ENCODE measurements around the gene LIPC. TPM values are rescaled to one million over a fixed set of nuclear protein-coding genes. Genes with fewer than 3 reads are reported as not detected.

LIPC gene
- total RNA-seq, 2 donors from 2014 or later: not detected

DNA sequence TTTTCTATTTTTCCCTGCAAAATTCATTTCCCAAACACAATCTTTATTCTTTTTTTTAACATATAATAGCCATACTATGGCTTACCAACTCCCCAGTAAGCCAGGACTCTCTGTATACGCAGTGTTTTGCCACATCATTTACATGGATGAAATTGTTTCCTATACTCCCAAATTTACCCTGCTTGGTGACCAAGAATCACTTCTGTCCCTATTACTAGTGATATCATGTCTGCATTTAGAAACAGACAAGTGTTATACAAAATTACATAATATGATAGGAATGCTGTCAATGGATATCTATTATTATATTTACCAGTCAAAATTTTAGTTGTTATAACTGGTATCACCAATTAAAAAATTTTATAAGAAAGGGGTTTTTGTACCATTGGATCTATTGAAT, 77.8 kb downstream of the LIPC start:
- DNase-seq (ENCODE audit: low spot score) (no peak), ATAC-seq (ENCODE audit: insufficient number of reproducible peaks, low FRiP score, low read depth) (no peak)
- Histone ChIP-seq H3K4me3 (no peak overlapping the region), H3K36me3 (no peaks in the 10 kb centered on the region), H3K9me3 (no peaks in the 10 kb centered on the region), H3K27ac (no peak overlapping the region), H3K27me3 (replicated peaks; ENCODE audit: insufficient read depth) (no peaks in the 10 kb centered on the region), H3K4me1 (ENCODE audit: control insufficient read depth in 1 of 2, low read depth in 2 of 2) (no peaks in the 10 kb centered on the region)
- TF ChIP-seq, protein P1, sequence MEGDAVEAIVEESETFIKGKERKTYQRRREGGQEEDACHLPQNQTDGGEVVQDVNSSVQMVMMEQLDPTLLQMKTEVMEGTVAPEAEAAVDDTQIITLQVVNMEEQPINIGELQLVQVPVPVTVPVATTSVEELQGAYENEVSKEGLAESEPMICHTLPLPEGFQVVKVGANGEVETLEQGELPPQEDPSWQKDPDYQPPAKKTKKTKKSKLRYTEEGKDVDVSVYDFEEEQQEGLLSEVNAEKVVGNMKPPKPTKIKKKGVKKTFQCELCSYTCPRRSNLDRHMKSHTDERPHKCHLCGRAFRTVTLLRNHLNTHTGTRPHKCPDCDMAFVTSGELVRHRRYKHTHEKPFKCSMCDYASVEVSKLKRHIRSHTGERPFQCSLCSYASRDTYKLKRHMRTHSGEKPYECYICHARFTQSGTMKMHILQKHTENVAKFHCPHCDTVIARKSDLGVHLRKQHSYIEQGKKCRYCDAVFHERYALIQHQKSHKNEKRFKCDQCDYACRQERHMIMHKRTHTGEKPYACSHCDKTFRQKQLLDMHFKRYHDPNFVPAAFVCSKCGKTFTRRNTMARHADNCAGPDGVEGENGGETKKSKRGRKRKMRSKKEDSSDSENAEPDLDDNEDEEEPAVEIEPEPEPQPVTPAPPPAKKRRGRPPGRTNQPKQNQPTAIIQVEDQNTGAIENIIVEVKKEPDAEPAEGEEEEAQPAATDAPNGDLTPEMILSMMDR (IDR thresholded peaks at IDR 0.05): no peak

DNA sequence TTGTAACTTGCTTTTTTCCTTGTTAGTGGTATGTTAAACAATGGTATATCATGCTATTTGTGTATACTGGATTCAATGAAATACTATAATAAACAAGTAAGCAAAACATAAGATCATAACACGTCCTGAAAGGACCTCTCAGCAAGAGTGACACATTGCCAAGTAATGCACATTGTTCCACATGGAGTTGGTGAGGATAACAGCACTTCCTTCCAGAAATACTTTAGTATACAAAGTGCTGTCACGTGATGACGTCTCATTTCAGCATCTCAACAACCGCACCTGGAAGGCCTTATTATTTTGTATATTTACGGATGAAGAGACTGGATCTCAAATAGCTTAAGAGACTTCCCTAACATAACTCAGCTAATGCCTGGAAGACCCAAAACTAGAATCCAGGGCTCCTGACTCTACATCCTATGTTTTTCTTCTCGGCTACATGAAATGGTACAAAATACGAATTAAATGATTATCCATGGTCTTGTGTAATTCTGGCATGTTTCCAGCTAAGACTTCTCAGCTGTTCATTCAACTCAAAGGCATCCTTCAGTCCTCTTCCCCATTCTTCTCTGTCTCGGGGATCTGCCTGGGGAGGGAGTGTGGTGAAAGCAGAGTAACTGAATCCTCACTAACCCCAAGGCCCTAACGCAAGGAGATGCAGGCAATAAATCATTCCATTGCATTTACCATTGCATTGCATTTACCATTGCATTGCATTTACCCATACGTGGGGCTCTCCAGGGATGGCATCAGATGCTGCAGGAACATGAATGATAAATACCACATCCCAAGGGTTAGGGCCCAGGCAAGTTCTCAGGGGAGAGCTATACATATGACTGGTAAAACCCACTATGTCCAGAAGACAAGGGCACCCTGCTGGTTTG, 79.2 kb downstream of the LIPC start:
- Histone ChIP-seq H3K9me3 (no peaks in the 10 kb centered on the region), H3K4me3 (no peak overlapping the region), H3K27me3 (replicated peaks; ENCODE audit: insufficient read depth) (no peaks in the 10 kb centered on the region), H3K27ac (no peak overlapping the region), H3K4me1 (ENCODE audit: control insufficient read depth in 1 of 2, low read depth in 2 of 2) (no peaks in the 10 kb centered on the region), H3K36me3 (no peaks in the 10 kb centered on the region)
- ATAC-seq (ENCODE audit: insufficient number of reproducible peaks, low FRiP score, low read depth): no peak
- TF ChIP-seq, protein P1 (IDR thresholded peaks at IDR 0.05): no peak
- DNase-seq (ENCODE audit: low spot score): no peak

DNA sequence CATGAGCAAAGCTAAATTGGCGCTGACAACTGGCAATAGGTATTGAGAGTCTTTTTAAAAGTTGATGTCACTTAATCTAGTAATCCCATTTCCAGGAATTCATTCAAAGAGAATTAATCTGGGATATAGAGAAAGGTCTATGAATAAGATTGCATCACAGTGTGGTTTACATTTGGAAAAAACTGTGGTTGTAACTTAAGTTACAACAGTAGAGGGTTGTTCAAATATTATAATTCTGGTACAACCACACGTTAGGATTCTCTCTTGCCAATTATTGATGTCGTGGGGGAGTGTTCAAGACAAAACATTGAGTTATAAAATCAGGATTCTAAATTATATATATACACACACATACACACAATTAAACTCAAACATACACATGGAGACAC, 79.8 kb downstream of the LIPC start:
- no peak for DNase-seq (ENCODE audit: low spot score)
- Histone ChIP-seq H3K36me3 (no peaks in the 10 kb centered on the region), H3K4me3 (no peak overlapping the region), H3K4me1 (ENCODE audit: control insufficient read depth in 1 of 2, low read depth in 2 of 2) (no peaks in the 10 kb centered on the region), H3K27me3 (replicated peaks; ENCODE audit: insufficient read depth) (no peaks in the 10 kb centered on the region), H3K27ac (no peak overlapping the region), H3K9me3 (no peaks in the 10 kb centered on the region)
- TF ChIP-seq, protein P1 (IDR thresholded peaks at IDR 0.05): no peak
- no peak for ATAC-seq (ENCODE audit: insufficient number of reproducible peaks, low FRiP score, low read depth)

DNA sequence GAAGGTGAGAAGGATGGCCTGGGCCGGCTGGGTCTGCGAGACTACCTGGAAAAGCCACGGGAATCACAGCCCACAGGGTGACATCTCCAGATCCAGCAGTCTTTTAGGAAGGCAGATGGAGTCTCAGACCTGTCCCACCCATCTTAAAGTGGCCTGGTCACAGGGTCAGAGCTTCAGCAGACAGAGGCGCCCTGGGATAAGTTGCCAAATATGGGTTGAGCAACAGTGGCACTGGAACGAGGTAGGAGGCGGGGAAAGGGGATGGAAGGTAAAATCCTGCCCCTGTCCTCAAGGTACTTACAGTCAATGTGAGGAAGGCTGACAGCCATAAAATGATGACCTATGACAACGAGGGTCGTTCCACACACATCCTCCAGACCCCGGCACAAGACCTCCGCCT, 80.7 kb downstream of the LIPC start:
- no peaks in the 10 kb centered on the region for H3K36me3 ChIP-seq
- no peaks in the 10 kb centered on the region for H3K9me3 ChIP-seq
- TF ChIP-seq, protein P1 (IDR thresholded peaks at IDR 0.05): no peak
- no peaks in the 10 kb centered on the region for H3K27me3 ChIP-seq (replicated peaks; ENCODE audit: insufficient read depth)
- H3K4me1 ChIP-seq (ENCODE audit: control insufficient read depth in 1 of 2, low read depth in 2 of 2): no peaks in the 10 kb centered on the region
- no peak for DNase-seq (ENCODE audit: low spot score)
- no peak overlapping the region for H3K27ac ChIP-seq
- ATAC-seq (ENCODE audit: insufficient number of reproducible peaks, low FRiP score, low read depth): no peak
- no peak overlapping the region for H3K4me3 ChIP-seq

DNA sequence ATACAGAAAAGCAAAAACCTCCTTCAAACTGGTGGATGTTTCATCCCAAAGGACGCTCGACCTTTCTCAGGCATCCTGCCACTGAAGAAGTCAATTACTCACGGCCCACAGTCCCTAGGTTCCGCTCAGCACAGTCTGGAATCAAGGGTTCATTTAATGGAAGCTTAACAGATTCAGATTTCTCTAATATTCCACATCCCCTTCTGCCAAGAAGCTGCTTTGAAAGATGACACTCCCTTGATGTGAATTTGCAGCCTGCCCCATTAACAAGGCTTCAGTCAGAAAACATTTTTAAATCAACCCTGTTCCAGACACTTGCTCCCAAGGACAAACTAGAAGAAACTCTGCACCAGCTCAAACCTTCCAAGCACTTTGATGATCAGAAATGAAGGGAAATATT, 81.2 kb downstream of the LIPC start:
- H3K9me3 ChIP-seq: no peaks in the 10 kb centered on the region
- H3K27ac ChIP-seq: no peak overlapping the region

More for the DNA sequence above, 81.2 kb downstream of the LIPC start:
- Histone ChIP-seq H3K4me3 (no peak overlapping the region), H3K27me3 (replicated peaks; ENCODE audit: insufficient read depth) (no peaks in the 10 kb centered on the region), H3K36me3 (no peaks in the 10 kb centered on the region), H3K4me1 (ENCODE audit: control insufficient read depth in 1 of 2, low read depth in 2 of 2) (no peaks in the 10 kb centered on the region)
- TF ChIP-seq, protein P1 (IDR thresholded peaks at IDR 0.05): no peak
- DNase-seq (ENCODE audit: low spot score): no peak
- ATAC-seq (ENCODE audit: insufficient number of reproducible peaks, low FRiP score, low read depth): no peak

Measured in thoracic aorta (tissue), 2 donors.